HEK293T (cell line): ENCODE results near the gene VASH1.

Experiments
- BHLHE40 ChIP-seq: fragments of 450-650 bp; IDR thresholded peaks from 2 replicates; pipeline ENCODE4 v1.6.1; 2016; ENCODE audit warnings: mild to moderate bottlenecking, moderate library complexity, borderline replicate concordance
- CTBP1 ChIP-seq: fragments of 450-650 bp; IDR thresholded peaks from 2 replicates; pipeline ENCODE4 v1.6.1; 2016; ENCODE audit warnings: borderline replicate concordance
- ELF4 ChIP-seq: fragments of 450-650 bp; IDR thresholded peaks from 2 replicates; pipeline ENCODE4 v1.6.1; 2017; ENCODE audit warnings: antibody characterized with exemption
- FOXM1 ChIP-seq: fragments of 450-650 bp; IDR thresholded peaks from 2 replicates; pipeline ENCODE4 v1.6.1; 2017; ENCODE audit warnings: mild to moderate bottlenecking, borderline replicate concordance
- HDGF ChIP-seq: fragments of 450-650 bp; IDR thresholded peaks from 2 replicates; pipeline ENCODE4 v1.6.1; 2017; ENCODE audit warnings: antibody characterized with exemption, borderline replicate concordance
- NFRKB ChIP-seq: fragments of 450-650 bp; IDR thresholded peaks from 2 replicates; pipeline ENCODE4 v1.6.1; 2016; ENCODE audit warnings: mild to moderate bottlenecking, moderate library complexity
- SP1 ChIP-seq: fragments of 450-650 bp; IDR thresholded peaks from 2 replicates; pipeline ENCODE4 v1.6.1; 2017
- SUZ12 ChIP-seq: fragments of 450-650 bp; IDR thresholded peaks from 2 replicates; pipeline ENCODE4 v1.6.1; 2016; ENCODE audit warnings: mild to moderate bottlenecking
- TARDBP ChIP-seq: fragments of 450-650 bp; IDR thresholded peaks from 2 replicates; pipeline ENCODE4 v1.6.1; 2016
- ZNF384 ChIP-seq: fragments of 450-650 bp; IDR thresholded peaks from 2 replicates; pipeline ENCODE4 v1.6.1; 2016

DNA sequence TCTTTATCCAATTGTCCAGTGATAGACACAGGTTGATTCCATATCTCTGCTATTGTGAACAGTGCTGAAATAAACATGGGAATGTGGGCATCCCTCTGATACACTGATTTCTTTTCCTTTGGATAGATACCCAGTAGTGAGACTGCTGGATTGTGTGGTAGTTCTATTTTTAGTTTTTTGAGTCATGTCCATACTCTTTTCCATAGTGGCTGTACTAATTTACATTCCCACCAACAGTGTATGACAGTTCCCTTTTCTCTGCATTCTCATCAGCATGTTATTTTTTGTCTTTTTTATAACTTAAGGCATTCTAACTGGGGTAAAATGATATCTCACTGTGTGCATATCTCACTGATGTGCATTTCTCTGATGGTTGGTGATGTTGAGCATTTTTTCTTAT is 24.8 kb upstream of the VASH1 start:
- no peak for TF ChIP-seq BHLHE40
- no peak for TF ChIP-seq NFRKB
- no peak for TF ChIP-seq SP1
- TF ChIP-seq ZNF384 = no peak
- no peak for TF ChIP-seq SUZ12
- TF ChIP-seq FOXM1 = no peak
- TF ChIP-seq ELF4 = no peak
- no peak for TF ChIP-seq CTBP1
- no peak for TF ChIP-seq HDGF
- no peak for TF ChIP-seq TARDBP
